Muscle of leg (tissue), 11 donors: Measurements from ENCODE around the gene FKBP8. TPM values are rescaled to one million over a fixed set of nuclear protein-coding genes. Genes with fewer than 3 reads are reported as not detected.
"Not testable (repeated sequence)": the region's sequence is repeated elsewhere in the genome, so short reads cannot be mapped to it uniquely, and the experiment has no call there.

Experiments
- DNase-seq: peaks from one replicate; pipeline ENCODE4 v3.0.0; 2013
- H3K27ac ChIP-seq: one replicate; pipeline ENCODE4 v1.5.1; 2013; ENCODE audit warnings: mild to moderate bottlenecking, low read length, control low read depth
- H3K27me3 ChIP-seq: one replicate; pipeline ENCODE4 v1.6.1; 2013; ENCODE audit warnings: low read length; ENCODE audit not compliant: control insufficient read depth, insufficient read depth
- H3K36me3 ChIP-seq: one replicate; pipeline ENCODE4 v1.6.1; 2013; ENCODE audit warnings: low read length; ENCODE audit not compliant: control insufficient read depth, insufficient read depth
- H3K4me1 ChIP-seq: one replicate; pipeline ENCODE4 v1.6.1; 2013; ENCODE audit warnings: low read length; ENCODE audit not compliant: control insufficient read depth, insufficient read depth
- H3K4me3 ChIP-seq: one replicate; pipeline ENCODE4 v1.5.1; 2013; ENCODE audit warnings: low read length, control low read depth
- H3K9me3 ChIP-seq: replicated peaks from 2 replicates; pipeline ENCODE4 v1.6.1; 2013; ENCODE audit warnings: low read depth, low read length; ENCODE audit not compliant: control insufficient read depth
- WGBS: methylation state at CpG from one replicate; pipeline ENCODE4 v1.1.5; 2013; ENCODE audit warnings: missing lambda C conversion rate; ENCODE audit not compliant: insufficient coverage; 5-methylcytosine and 5-hydroxymethylcytosine counted together
- polyA plus RNA-seq, 8 donors: library from polyadenylated mRNA; unstranded; fragments of 120-200 nt; gene quantifications; one replicate each; pipeline versions ENCODE4 v1.2.1 to v1.2.3, GENCODE V29; 2013; ENCODE audit warnings: inconsistent platforms in 1 of 8, low replicate concordance in 1 of 8; ENCODE audit not compliant: insufficient read length in 8 of 8, insufficient read depth in 1 of 8
- total RNA-seq: library from RNA; stranded (reverse); fragments of 120-200 nt; gene quantifications from one replicate; pipeline ENCODE4 v1.2.4, GENCODE V29; 2013

Gene FKBP8
- total and polyA plus RNA-seq, 9 donors: 98.8 to 150 (median 136) TPM

DNA sequence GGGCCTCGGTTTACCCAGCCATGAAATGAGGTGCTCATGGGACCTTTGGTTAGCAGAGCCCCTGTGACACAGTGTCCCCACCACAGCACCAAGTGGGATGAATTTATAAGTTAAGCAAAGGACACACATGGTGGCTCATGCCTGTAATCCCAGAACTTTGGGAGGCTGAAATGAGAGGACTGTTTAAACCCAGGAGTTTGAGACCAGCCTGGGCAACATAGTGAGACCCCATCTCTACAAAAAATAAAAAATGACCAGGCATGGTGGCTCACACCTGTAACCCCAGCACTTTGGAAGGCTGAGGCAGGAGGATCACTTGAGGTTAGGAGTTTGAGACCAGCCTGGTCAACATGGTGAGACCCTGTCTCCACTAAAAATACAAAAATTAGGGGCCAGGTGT is 3.2 kb downstream of the FKBP8 start:
- Histone ChIP-seq H3K4me1 (peaks cover 13% of the 10 kb centered on the region), H3K36me3 (peaks cover 51% of the 10 kb centered on the region)
- DNase-seq, H3K27me3 ChIP-seq, H3K4me3 ChIP-seq, H3K27ac ChIP-seq, H3K9me3 ChIP-seq: not testable (repeated sequence)
- no CpG with 5 or more reads among the region's 1 CpG for WGBS

DNA sequence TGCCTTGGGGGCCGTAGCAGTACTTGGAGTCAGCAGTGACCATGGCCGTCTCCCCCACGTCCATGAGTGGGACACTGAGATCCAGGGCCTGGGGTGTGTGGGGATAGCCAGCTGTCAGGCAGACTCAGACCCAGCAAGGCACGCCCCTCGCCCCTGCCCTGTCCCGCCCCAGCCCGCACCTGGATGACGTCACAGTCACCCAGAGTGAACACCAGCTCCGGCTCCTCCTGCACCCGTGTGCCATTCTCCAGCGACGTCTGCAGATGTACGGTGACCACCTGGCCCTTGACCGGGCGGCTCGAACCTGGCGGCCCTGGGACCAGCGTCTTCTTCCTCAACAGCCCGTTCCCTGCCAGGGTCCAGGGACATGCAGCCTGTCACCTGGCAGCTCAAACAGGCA is 4.0 kb downstream of the FKBP8 start:
- no peak overlapping the region for H3K4me3 ChIP-seq
- 97% methylated on average over 19 of the region's 19 CpGs for WGBS
- H3K4me1 ChIP-seq: peaks cover 13% of the 10 kb centered on the region
- H3K27ac ChIP-seq: no peak overlapping the region
- no peaks in the 10 kb centered on the region for H3K9me3 ChIP-seq
- peaks cover 56% of the 10 kb centered on the region for H3K36me3 ChIP-seq
- no peaks in the 10 kb centered on the region for H3K27me3 ChIP-seq
- DNase-seq: no peak

DNA sequence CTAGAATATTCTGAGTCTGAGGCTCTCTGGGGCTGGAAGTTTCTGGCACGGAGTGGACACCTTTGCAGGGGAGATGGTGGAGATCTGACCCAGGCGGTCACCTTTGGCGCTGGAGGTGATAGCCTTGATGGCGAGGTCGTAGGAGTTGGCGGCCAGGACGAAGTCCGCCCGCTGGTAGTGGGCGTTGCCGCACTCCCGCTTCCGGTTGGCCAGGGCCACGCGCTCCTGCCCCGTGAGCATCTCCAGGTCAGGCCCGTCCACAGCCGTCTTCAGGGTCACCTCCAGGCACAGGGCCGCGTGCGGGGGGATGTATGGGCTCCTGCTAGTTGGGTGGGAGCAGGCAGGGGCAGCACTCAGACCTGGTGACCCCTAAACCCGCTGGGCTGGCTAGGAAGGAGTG is 5.3 kb downstream of the FKBP8 start:
- Histone ChIP-seq H3K4me3 (no peak overlapping the region), H3K9me3 (no peaks in the 10 kb centered on the region), H3K36me3 (peaks cover 62% of the 10 kb centered on the region), H3K4me1 (peaks cover 6% of the 10 kb centered on the region), H3K27ac (no peak overlapping the region), H3K27me3 (no peaks in the 10 kb centered on the region)
- 91% methylated on average over 15 of the region's 22 CpGs for WGBS
- no peak for DNase-seq

DNA sequence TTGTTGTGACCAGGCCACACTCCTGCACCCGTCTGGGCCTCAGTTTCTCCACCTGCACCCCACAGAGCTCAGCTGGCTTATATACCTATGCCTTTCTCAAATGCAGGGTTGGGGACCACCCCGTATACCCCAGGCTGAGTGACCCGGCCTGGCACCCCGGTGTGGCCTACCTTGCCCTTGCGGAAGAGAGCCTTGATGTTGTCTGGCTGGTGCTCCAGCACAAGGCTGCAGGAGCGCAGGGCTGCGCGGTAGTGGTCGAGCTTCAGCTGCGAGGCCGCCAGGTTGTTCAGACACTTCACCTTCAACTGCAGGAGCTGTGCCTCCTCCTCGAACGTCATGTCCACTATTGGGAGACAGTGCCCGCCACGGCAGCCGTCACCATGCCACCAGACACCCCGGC is 5.9 kb downstream of the FKBP8 start:
- H3K36me3 ChIP-seq: peaks cover 69% of the 10 kb centered on the region
- WGBS: 93% methylated on average over 17 of the region's 17 CpGs

DNA sequence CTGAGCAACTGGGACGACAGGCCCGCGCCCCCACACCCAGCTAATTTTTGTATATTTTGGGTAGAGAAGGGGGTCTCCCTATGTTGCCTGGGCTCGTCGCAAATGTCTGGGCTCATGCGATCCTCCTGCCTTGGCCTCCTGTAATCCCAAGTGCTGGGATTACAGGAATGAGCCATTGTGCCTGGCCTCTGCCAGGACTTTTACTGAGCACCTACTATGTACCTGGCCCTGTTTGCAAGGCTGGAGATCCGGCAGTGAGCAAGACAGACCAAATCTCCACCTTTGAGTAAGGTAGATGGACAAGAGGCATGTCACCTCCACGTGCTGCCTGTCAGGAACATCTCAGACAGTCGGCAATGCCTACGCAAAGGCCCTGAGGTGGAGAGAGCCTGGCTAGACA is 6.9 kb downstream of the FKBP8 start:
- Histone ChIP-seq H3K4me1 (no peaks in the 10 kb centered on the region), H3K27me3 (no peaks in the 10 kb centered on the region), H3K9me3 (no peaks in the 10 kb centered on the region), H3K36me3 (peaks cover 73% of the 10 kb centered on the region), H3K4me3 (no peak overlapping the region), H3K27ac (no peak overlapping the region)
- 93% methylated on average over 7 of the region's 10 CpGs for WGBS
- DNase-seq: no peak

More for the DNA sequence above, 5.9 kb downstream of the FKBP8 start:
- Histone ChIP-seq H3K4me3 (no peak overlapping the region), H3K4me1 (peaks cover 4% of the 10 kb centered on the region), H3K27me3 (no peaks in the 10 kb centered on the region), H3K27ac (no peak overlapping the region), H3K9me3 (no peaks in the 10 kb centered on the region)
- no peak for DNase-seq

DNA sequence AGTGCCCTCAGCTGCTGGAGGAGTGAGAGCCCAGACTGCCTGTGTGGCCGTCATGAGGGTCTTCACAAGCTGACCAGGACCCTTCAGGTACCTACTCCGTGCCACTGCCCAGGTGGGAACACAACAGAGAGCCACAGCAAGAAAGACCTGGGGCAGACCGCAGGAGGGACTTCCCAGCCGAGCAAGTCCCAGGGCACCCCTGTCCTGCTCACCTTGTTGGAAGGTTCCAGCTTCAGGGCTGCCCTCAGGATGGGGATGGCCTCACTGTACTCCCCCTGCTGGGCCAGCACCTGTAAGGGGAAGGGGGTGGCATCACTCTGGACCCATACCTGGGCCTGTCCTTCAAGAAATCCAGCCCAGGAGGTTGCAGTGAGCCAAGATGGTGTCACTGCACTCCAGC is 10.3 kb downstream of the FKBP8 start:
- DNase-seq: no peak
- Histone ChIP-seq H3K36me3 (peaks cover 57% of the 10 kb centered on the region), H3K4me1 (no peaks in the 10 kb centered on the region), H3K27ac (no peak overlapping the region), H3K4me3 (no peak overlapping the region), H3K27me3 (no peaks in the 10 kb centered on the region), H3K9me3 (no peaks in the 10 kb centered on the region)
- WGBS: 90% methylated on average over 4 of the region's 4 CpGs

DNA sequence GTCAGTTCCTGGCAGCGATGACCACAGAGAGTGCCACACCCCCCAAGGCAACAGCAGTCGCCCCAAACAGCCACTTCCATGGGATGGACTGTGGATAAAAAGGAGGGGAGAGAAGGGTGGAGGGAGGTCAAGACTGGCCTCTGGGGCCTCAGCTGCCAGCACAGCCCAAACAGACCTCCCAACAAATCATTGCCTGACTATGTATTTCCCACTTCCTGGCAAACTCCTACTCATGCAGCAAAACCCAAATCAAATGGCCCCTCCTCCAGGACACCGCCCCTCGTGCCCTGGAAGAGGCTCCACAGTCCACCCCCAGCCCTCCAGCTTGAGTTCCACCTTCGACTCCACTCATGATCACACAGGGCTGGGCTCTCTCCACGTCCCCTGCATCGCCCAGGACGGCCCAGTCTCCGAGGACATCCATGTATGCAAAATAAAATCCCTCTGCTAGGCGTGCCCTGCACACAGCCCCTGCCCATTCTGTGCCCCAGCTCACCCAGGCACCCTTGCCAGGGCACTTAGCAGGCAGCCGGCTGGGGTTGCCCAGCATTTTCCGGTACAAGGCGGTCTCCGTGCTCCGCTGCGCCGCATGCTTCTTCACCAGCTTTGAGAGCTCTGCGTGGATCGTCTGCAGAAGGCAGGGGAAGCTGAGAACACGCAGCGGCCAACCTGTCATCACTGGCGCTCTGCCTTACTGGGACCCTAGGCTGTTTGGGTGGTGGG is 11.0 kb downstream of the FKBP8 start:
- Histone ChIP-seq H3K9me3 (no peaks in the 10 kb centered on the region), H3K4me3 (no peak overlapping the region), H3K4me1 (no peaks in the 10 kb centered on the region), H3K27me3 (no peaks in the 10 kb centered on the region), H3K27ac (no peak overlapping the region), H3K36me3 (peaks cover 49% of the 10 kb centered on the region)
- DNase-seq: no peak
- 89% methylated on average over 12 of the region's 22 CpGs for WGBS

DNA sequence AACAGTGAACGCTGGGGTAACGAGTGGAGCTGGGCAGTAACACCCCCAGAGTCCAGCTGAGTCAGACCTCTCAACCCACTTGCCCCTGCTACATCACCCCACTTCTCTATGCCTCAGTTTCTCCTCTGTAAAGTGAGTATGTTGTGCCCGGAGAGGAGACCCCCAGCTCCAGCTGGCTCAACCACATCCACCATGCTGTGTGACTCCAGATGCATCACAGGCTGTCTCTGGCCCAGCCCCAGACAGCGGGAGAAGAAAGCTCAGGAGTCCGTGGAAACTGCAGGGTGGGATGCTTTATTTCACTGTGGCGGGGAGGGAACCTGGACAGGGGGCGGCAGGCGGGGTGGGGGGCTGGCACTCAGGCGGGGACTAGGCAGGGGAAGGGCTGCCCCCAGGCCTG is 11.9 kb downstream of the FKBP8 start:
- no peak overlapping the region for H3K27ac ChIP-seq

DNA sequence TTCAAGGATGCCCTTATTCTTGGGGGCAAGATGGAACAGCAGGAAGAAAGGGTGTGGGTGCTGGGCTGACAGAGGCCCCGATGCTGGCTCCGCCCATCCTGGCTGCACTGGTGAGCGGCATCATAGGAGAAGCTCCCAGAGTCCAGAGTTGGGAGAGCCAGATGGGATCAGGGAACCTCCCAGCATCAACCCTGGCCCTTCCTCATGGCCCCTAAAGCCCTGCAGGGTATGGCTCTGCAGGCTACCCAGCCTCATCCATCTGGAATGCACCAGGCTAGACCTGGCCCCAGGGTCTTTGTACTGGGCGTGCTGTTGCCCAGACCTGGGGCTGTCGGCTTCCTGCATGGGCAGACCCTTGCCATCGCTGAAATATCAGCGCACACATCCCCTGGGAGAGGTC is 13.6 kb downstream of the FKBP8 start:
- Histone ChIP-seq H3K9me3 (no peaks in the 10 kb centered on the region), H3K4me1 (no peaks in the 10 kb centered on the region), H3K27ac (no peak overlapping the region), H3K27me3 (no peaks in the 10 kb centered on the region), H3K4me3 (no peak overlapping the region), H3K36me3 (peaks cover 26% of the 10 kb centered on the region)
- WGBS: 70% methylated on average over 5 of the region's 7 CpGs
- no peak for DNase-seq

More for the DNA sequence above, 11.9 kb downstream of the FKBP8 start:
- Histone ChIP-seq H3K4me3 (no peak overlapping the region), H3K4me1 (no peaks in the 10 kb centered on the region), H3K27me3 (no peaks in the 10 kb centered on the region), H3K9me3 (no peaks in the 10 kb centered on the region), H3K36me3 (peaks cover 41% of the 10 kb centered on the region)
- 78% methylated on average over 4 of the region's 9 CpGs for WGBS
- DNase-seq: no peak

DNA sequence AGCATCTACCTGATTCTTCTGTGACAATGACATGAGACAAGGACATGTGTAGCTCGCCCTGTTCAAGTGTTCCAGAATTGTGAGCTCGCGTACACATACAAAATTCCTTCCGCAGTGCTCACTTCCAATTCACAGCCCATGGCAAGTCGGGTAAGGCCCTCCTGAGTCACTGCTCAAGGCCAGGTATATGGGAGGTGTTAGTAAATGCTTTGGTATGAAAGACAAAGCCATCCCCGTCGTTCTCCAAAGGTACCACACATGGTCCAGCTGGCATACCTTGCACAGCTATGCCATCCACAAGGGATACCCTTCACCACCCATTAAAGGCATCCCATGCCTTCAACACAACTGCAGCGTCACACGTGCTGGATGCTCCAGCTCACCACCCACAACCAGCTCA is 17.1 kb downstream of the FKBP8 start:
- Histone ChIP-seq H3K27ac (no peak overlapping the region), H3K27me3 (no peaks in the 10 kb centered on the region), H3K36me3 (peaks cover under 1% of the 10 kb centered on the region), H3K4me3 (no peak overlapping the region), H3K4me1 (peaks cover 5% of the 10 kb centered on the region), H3K9me3 (no peaks in the 10 kb centered on the region)
- no peak for DNase-seq
- 79% methylated on average over 7 of the region's 9 CpGs for WGBS

DNA sequence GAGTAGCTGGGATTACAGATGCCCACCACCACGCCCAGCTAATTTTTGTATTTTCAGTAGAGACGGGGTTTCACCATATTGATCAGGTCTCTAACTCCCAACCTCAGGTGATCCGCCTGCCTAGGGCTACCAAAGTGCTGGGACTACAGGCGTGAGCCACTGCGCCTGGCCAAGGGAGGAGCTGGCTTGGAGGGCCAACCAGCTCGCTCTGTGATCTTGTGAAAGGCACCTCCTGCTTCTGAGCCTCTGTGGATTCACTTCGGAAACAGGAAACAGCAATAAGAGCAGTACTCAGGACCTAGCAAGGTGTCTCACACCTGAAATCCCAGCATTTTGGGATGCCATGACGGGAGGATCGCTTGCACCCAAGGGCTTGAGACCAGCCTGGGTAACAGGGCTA is 19.5 kb downstream of the FKBP8 start:
- peaks cover 26% of the 10 kb centered on the region for H3K4me1 ChIP-seq
- H3K27ac ChIP-seq: no peak overlapping the region
- 89% methylated on average over 9 of the region's 9 CpGs for WGBS
- DNase-seq: no peak
- H3K4me3 ChIP-seq: no peak overlapping the region
- H3K9me3 ChIP-seq: no peaks in the 10 kb centered on the region
- H3K27me3 ChIP-seq: no peaks in the 10 kb centered on the region
- no peaks in the 10 kb centered on the region for H3K36me3 ChIP-seq
